WTC11 (cell line): ENCODE data around the gene AP5Z1. TPM values are rescaled to one million over a fixed set of nuclear protein-coding genes. Genes with fewer than 3 reads are reported as not detected.

Source experiments
- ATAC-seq: fragments of 200-7000 bp; cut with Tn5 transposase; 2 replicates; pipeline ENCODE4 v1.10.0; 2021; ENCODE audit warnings: mild to moderate bottlenecking, moderate library complexity
- CTCF ChIA-PET: fragments of 300-600 bp; sonication (Branson Sonifier 250); formaldehyde crosslinking; loops from one replicate; lab custom pipeline; 2021; ENCODE audit warnings: antibody characterized with exemption; lab: Charles Lee
- POLR2A ChIA-PET: fragments of 350-600 bp; sonication (Branson Sonifier 250); formaldehyde crosslinking; loops from one replicate; lab custom pipeline; 2021; ENCODE audit warnings: antibody characterized with exemption; lab: Charles Lee
- DNase-seq: peaks from one replicate; pipeline ENCODE4 v3.0.0; 2021; ENCODE audit warnings: low spot score
- H3K27ac Mint-ChIP-seq: 2 replicates; pipeline ENCODE4 v1.8.0; 2021; ENCODE audit warnings: mixed read lengths
- H3K27me3 Mint-ChIP-seq: 2 replicates; pipeline ENCODE4 v1.8.0; 2021; ENCODE audit warnings: low read depth, mild to moderate bottlenecking, moderate library complexity, mixed read lengths
- H3K36me3 Mint-ChIP-seq: 2 replicates; pipeline ENCODE4 v1.8.0; 2021; ENCODE audit warnings: mixed read lengths
- H3K4me1 Mint-ChIP-seq: 2 replicates; pipeline ENCODE4 v1.8.0; 2022; ENCODE audit warnings: mixed read lengths
- H3K4me3 Mint-ChIP-seq: 2 replicates; pipeline ENCODE4 v1.8.0; 2021; ENCODE audit warnings: mild to moderate bottlenecking, moderate library complexity, mixed read lengths
- H3K9me3 Mint-ChIP-seq: 2 replicates; pipeline ENCODE4 v1.8.0; 2021; ENCODE audit warnings: mixed read lengths
- EMX1 ChIP-seq: fragments of 250-450 bp; sonication (Bioruptor Pico); IDR thresholded peaks from 2 replicates; pipeline ENCODE4 v1.8.0; 2021; ENCODE audit warnings: mild to moderate bottlenecking
- JUN ChIP-seq: sonication (generic); formaldehyde crosslinking; IDR thresholded peaks from 2 replicates; pipeline ENCODE4 v1.8.0; 2023; ENCODE audit warnings: mild to moderate bottlenecking, missing genetic modification reagents
- NR1H2 ChIP-seq: sonication (generic); formaldehyde crosslinking; IDR thresholded peaks from 2 replicates; pipeline ENCODE4 v1.9.0; 2021; ENCODE audit warnings: mild to moderate bottlenecking, moderate library complexity, missing genetic modification reagents
- RORB ChIP-seq: fragments of 250-450 bp; sonication (Bioruptor Pico); IDR thresholded peaks from 2 replicates; pipeline ENCODE4 v1.9.0; 2021; ENCODE audit warnings: mild to moderate bottlenecking
- SOX15 ChIP-seq: fragments of 250-450 bp; sonication (Bioruptor Pico); IDR thresholded peaks from 2 replicates; pipeline ENCODE4 v1.9.0; 2021; ENCODE audit warnings: mild to moderate bottlenecking
- TEAD4 ChIP-seq: sonication (generic); formaldehyde crosslinking; IDR thresholded peaks from 2 replicates; pipeline ENCODE4 v1.8.0; 2022; ENCODE audit warnings: mild to moderate bottlenecking, missing genetic modification reagents
- total RNA-seq: library from RNA; stranded (reverse); gene quantifications from 3 replicates; pipeline ENCODE4 v1.2.3, GENCODE V29; 2021
- TF ChIP-seq, protein P1 (sequence below): sonication (generic); formaldehyde crosslinking; IDR thresholded peaks from 2 replicates; pipeline ENCODE4 v1.8.1; 2022; ENCODE audit warnings: low read depth, mild to moderate bottlenecking, moderate library complexity, missing genetic modification reagents, borderline replicate concordance
- TF ChIP-seq, protein P2 (sequence below): fragments of 250-450 bp; sonication (Bioruptor Pico); conservative IDR thresholded peaks from 2 replicates; pipeline ENCODE4 v1.9.0; 2021; ENCODE audit warnings: mild to moderate bottlenecking
- TF ChIP-seq, protein P3 (sequence below): sonication (generic); formaldehyde crosslinking; IDR thresholded peaks from 2 replicates; pipeline ENCODE4 v1.8.1; 2022; ENCODE audit warnings: missing genetic modification reagents, borderline replicate concordance
- TF ChIP-seq, protein P4 (sequence below): sonication (generic); formaldehyde crosslinking; IDR thresholded peaks from 2 replicates; pipeline ENCODE4 v1.8.0; 2022; ENCODE audit warnings: mild to moderate bottlenecking, missing genetic modification reagents
- TF ChIP-seq, protein P5 (sequence below): fragments of 250-450 bp; sonication (Bioruptor Pico); IDR thresholded peaks from 2 replicates; pipeline ENCODE4 v1.9.0; 2021; ENCODE audit warnings: mild to moderate bottlenecking
- TF ChIP-seq, protein P6 (sequence below): sonication (generic); formaldehyde crosslinking; conservative IDR thresholded peaks from 2 replicates; pipeline ENCODE4 v1.8.1; 2022; ENCODE audit warnings: mild to moderate bottlenecking, missing genetic modification reagents
- TF ChIP-seq, protein P7 (sequence below): sonication (generic); formaldehyde crosslinking; IDR thresholded peaks from 2 replicates; pipeline ENCODE4 v1.8.0; 2022; ENCODE audit warnings: mild to moderate bottlenecking, missing genetic modification reagents
- TF ChIP-seq, protein P8 (sequence below): fragments of 250-450 bp; sonication (Bioruptor Pico); IDR thresholded peaks from 2 replicates; pipeline ENCODE4 v1.9.0; 2021; ENCODE audit warnings: moderate library complexity, mild to moderate bottlenecking, inconsistent platforms, borderline replicate concordance

AP5Z1 gene
- total RNA-seq, 1 experiment from 2014 or later = 29.4 TPM

DNA sequence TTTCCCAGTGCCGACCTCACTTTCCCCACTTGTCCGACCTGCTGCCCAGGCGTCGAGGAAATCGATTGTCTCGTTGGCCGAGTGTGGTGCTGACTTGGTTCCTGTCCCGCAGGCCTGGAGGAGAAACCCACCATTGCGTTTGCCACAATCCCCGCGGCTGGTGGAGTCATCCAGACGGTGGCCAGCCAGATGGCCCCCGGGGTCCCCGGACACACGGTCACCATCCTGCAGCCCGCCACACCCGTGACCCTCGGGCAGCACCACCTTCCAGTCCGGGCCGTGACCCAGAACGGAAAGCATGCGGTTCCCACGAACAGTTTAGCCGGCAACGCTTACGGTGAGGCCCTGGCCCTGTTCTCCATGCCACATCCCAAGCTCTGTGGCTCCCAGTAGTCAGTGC, 14.5 kb upstream of the AP5Z1 start (continued):
- no peak for TF ChIP-seq NR1H2 (CRISPR knock-in tag)
- TF ChIP-seq, protein P1, sequence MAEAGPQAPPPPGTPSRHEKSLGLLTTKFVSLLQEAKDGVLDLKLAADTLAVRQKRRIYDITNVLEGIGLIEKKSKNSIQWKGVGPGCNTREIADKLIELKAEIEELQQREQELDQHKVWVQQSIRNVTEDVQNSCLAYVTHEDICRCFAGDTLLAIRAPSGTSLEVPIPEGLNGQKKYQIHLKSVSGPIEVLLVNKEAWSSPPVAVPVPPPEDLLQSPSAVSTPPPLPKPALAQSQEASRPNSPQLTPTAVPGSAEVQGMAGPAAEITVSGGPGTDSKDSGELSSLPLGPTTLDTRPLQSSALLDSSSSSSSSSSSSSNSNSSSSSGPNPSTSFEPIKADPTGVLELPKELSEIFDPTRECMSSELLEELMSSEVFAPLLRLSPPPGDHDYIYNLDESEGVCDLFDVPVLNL (CRISPR knock-in tag) = no peak
- TF ChIP-seq, protein P2, sequence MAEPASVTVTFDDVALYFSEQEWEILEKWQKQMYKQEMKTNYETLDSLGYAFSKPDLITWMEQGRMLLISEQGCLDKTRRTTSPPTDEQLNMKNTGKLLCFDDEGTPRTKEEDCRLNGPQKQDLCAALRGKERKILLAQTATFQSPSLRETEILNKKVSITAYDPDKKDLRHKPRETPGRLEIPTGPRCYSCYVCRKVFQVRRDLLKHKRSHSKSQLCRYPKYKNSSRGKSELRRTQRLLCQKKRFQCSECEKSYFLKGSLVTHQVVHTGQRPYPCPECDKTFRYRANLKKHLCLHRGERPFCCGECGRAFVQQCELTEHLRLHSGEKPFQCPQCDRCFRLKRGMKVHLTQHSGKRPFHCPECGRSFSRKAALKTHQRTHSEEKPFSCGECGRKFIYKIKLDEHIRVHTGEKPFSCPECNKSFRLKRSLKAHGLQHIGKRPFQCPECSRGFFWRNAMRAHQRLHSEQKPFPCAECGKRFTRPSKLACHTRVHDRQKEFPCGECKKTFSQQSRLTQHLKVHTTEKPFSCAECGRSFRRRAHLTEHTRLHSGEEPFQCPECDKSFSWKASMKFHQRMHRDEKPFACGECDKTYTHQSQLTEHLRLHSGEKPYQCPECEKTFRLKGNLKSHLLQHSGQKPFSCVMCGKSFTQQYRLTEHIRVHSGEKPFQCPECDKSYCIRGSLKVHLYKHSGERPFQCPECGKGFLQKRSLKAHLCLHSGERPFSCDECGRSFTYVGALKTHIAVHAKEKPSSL (CRISPR knock-in tag) = no peak

DNA sequence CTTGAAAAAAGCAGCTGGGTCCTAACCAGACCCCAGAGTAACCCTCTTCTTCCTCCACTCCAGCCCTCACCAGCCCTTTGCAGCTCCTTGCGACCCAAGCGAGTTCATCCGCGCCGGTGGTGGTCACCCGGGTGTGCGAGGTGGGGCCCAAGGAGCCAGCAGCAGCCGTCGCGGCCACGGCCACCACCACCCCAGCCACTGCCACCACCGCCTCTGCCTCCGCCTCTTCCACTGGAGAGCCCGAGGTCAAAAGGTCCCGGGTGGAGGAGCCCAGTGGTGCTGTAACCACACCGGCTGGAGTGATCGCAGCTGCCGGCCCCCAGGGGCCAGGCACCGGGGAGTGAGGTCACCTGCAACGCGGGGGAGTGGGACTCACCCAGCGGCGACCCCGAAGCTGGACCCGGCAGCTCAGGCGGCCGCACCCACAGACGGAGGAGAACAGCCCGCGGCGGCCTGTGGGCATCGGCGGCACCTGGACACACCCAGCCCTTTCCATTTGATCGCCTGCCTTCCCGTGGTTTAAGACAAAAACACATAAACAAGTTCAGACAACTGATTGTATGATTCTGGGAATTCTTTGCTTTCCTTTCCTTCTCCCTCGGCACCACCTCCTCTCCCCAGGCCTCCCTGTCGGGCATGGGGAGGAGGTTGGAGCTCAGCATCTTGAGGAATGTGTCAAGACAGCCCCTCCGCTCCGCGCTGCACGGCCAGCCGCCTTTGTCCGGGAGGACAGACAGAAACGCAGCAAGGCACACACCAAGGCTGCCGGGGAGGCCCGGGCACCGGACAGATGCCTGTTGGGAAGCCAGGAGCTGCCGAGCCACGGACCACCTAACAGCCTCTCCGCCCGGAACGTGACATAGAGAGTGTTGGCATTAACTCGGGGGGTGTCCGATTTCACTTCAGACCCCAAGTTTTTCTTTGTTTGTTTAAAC, 13.0 kb upstream of the AP5Z1 start:
- POLR2A ChIA-PET = no interaction called here
- H3K9me3 Mint-ChIP-seq = no peaks in the 10 kb centered on the region
- 0 out of 2 replicates have a peak overlapping the region, but pooled peaks have one; percentile 42 for H3K27ac Mint-ChIP-seq
- H3K4me1 Mint-ChIP-seq = no peaks in the 10 kb centered on the region
- peaks cover 12% of the 10 kb centered on the region for H3K36me3 Mint-ChIP-seq
- ATAC-seq = no peak
- DNase-seq = no peak
- TF ChIP-seq RORB (no peak), EMX1 (CRISPR knock-in tag) (no peak), TEAD4 (CRISPR knock-in tag) (no peak), SOX15 (CRISPR knock-in tag) (no peak), JUN (no peak)
- TF ChIP-seq, protein P3, sequence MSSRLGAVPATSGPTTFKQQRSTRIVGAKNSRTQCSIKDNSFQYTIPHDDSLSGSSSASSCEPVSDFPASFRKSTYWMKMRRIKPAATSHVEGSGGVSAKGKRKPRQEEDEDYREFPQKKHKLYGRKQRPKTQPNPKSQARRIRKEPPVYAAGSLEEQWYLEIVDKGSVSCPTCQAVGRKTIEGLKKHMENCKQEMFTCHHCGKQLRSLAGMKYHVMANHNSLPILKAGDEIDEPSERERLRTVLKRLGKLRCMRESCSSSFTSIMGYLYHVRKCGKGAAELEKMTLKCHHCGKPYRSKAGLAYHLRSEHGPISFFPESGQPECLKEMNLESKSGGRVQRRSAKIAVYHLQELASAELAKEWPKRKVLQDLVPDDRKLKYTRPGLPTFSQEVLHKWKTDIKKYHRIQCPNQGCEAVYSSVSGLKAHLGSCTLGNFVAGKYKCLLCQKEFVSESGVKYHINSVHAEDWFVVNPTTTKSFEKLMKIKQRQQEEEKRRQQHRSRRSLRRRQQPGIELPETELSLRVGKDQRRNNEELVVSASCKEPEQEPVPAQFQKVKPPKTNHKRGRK = no peak
- TF ChIP-seq, protein P4, sequence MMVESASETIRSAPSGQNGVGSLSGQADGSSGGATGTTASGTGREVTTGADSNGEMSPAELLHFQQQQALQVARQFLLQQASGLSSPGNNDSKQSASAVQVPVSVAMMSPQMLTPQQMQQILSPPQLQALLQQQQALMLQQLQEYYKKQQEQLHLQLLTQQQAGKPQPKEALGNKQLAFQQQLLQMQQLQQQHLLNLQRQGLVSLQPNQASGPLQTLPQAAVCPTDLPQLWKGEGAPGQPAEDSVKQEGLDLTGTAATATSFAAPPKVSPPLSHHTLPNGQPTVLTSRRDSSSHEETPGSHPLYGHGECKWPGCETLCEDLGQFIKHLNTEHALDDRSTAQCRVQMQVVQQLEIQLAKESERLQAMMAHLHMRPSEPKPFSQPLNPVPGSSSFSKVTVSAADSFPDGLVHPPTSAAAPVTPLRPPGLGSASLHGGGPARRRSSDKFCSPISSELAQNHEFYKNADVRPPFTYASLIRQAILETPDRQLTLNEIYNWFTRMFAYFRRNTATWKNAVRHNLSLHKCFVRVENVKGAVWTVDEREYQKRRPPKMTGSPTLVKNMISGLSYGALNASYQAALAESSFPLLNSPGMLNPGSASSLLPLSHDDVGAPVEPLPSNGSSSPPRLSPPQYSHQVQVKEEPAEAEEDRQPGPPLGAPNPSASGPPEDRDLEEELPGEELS (CRISPR knock-in tag) = no peak
- TF ChIP-seq, protein P5, sequence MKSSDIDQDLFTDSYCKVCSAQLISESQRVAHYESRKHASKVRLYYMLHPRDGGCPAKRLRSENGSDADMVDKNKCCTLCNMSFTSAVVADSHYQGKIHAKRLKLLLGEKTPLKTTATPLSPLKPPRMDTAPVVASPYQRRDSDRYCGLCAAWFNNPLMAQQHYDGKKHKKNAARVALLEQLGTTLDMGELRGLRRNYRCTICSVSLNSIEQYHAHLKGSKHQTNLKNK (CRISPR knock-in tag) = no peak
- TF ChIP-seq, protein P6, sequence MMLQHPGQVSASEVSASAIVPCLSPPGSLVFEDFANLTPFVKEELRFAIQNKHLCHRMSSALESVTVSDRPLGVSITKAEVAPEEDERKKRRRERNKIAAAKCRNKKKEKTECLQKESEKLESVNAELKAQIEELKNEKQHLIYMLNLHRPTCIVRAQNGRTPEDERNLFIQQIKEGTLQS (CRISPR knock-in tag) = no peak
- TF ChIP-seq, protein P7, sequence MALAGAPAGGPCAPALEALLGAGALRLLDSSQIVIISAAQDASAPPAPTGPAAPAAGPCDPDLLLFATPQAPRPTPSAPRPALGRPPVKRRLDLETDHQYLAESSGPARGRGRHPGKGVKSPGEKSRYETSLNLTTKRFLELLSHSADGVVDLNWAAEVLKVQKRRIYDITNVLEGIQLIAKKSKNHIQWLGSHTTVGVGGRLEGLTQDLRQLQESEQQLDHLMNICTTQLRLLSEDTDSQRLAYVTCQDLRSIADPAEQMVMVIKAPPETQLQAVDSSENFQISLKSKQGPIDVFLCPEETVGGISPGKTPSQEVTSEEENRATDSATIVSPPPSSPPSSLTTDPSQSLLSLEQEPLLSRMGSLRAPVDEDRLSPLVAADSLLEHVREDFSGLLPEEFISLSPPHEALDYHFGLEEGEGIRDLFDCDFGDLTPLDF = no peak
- TF ChIP-seq, protein P8, sequence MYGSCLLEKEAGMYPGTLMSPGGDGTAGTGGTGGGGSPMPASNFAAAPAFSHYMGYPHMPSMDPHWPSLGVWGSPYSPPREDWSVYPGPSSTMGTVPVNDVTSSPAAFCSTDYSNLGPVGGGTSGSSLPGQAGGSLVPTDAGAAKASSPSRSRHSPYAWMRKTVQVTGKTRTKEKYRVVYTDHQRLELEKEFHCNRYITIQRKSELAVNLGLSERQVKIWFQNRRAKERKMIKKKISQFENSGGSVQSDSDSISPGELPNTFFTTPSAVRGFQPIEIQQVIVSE (CRISPR knock-in tag) = no peak
- TF ChIP-seq, all 79 proteins: peak for 0
- Mint-ChIP-seq H3K4me3 (no peak overlapping the region), H3K27me3 (no peaks in the 10 kb centered on the region)
- CTCF ChIA-PET = interaction anchor here (0.6 kb wide), 1 partner anchor 194 kb away, joined by 4 read pairs; no protein-coding TSS in a partner anchor
